GM18907 (cell line): ENCODE results near the gene NMNAT2.
"Not testable (repeated sequence)": the region's sequence is repeated elsewhere in the genome, so short reads cannot be mapped to it uniquely, and the experiment has no call there.

ENCODE experiments used
- ATAC-seq: cut with Tn5 transposase; IDR thresholded peaks from one replicate; pipeline ENCODE4 v1.9.1; 2021; ENCODE audit warnings: mild to moderate bottlenecking, moderate library complexity; ENCODE audit not compliant: unreplicated experiment

Gene NMNAT2

DNA sequence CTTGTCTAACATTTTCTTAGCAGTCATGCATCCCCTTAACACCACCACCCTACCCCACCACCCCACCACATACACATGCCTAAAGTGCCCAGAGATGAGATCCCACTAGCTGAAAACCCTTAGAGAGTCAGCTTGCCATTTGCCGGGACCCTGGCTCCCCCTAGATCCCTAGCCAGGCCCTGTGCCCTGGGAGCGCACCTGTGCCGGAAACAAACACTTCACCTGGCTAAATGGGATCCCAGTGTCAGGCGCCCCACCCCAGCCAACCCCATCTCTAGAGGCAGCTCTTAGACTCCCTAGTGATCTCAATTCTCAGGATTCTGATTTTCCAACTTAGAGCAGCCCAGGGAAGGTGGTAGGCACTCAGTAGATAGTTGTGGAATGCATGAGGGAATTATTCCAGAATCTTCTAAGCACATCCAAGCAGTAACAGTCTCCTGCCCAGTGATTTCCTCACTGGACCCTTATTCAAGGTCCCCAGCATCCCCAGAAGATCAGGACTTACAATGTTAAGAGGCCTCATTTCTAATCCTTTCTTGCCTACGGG, 126.9 kb downstream of the NMNAT2 start:
- ATAC-seq, result no peak

DNA sequence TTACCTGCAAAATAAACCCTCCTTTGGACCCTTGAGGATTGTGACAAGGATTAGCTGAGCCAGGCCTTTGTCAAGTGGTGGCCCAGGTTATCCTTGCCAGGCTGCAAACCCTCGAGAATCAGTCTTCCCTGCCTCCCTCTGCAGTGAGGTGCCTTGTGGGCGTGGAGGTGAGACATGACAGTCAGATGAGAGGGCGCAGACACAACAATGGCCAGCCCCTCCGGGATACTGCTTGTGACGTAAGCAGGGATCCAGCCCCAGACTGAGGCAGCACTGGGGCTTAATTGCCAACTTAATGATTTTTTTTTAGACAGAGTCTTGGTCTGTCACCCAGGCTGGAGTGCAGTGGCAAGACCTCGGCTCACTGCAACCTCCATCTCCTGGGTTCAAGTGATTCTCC, 127.6 kb downstream of the NMNAT2 start:
- ATAC-seq, result no peak

DNA sequence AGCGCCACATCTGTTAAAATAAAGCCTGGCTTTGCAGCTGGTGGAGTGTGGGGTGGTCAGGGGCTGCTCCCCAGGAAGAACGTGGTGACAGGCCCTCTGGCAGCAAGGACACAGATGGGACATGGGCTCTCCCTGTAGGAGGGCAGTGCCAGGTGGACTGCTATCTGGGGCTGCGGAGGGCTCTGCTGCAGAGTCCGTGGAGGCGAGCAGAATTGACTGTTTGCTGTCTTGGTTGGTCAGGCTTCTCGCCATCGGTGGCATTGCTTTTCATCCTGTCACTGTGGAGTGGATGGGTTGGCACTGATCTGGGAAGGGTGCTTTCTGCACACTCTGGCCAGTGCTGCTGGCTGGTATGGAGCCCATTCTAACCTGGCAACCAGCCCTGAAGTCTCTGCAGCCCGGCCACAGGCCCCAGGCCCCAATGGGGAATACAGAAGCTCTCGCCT, 129.1 kb downstream of the NMNAT2 start:
- ATAC-seq, result no peak

DNA sequence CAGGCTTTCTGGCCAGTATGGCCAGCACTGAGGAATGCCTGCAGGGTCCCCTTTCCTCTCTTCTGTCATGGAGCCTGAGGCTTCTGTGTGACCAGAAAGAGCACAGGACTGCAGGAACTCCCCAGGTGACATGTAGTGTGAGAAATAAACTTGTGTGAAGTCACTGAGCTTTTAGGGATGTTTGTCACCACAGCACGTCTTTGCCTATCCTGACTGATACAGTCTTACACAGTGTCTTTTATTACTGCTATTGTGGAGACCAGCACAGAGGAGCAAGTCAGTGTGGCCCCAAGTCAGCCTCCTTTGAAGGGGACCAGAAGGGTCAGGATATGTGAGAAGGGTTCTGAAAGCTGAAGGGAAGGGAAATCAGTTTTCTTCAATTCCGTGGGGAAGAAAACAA, 129.6 kb downstream of the NMNAT2 start:
- ATAC-seq, result no peak

DNA sequence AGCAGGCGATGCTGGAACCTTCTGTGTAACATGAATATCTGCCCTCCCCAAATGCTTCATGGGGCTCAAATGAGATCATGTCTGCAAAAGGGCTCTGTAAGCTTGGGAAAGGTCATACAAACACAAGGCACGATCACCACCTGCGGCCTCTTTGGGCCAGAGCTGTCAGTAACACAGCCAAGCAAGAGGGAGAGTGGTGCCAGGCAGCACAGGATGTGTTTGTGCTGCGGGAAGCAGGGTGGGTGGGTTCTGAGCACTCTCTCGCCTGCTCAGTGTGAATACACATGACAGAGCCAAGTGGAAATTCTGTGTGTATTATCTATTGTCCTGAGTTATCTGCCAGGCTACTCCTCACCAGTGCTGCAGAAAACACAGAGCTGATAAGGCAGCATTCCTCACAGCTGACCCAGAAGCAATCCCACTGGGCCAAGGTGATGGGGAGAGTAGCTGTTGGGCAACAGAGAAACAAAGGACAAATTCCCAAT, 130.9 kb downstream of the NMNAT2 start:
- ATAC-seq, result no peak

DNA sequence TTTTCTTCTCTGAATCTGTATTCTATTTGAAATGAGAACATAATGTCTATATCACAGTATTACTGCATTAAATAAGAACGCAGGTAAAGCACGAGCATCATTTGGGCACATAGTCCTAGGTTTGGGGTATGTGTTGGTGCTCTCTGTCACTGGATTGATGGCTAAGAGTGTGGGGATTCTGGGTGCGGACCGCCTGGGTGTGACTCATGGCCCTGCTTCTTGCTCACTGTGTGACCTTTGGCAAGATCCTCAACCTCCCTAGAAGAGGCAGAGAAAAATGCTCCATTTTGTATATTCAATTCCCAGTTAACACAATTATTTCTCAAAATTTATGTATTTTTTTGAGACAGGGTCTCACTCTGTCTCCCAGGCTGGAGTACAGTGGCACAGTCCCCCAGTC, 132.4 kb downstream of the NMNAT2 start:
- ATAC-seq, result no peak

DNA sequence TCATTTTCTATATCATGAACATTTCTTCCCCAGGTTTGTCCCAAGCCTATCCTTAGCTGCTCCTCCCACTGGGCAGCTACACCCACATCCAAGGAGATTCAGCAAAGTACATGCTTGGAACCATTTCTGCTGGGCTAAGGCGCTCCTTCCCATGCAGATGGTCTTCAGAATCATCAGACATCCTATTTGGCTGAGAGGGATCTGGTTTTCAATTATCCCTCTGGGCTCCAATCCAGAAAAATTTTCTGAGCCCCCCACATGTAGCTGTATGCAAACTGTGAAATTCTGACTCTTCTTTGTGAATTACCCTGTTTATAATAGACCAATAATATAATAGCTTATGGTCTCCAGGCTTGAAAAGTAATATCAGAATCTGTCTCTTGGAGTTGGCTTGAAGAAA, 132.9 kb downstream of the NMNAT2 start:
- ATAC-seq, result no peak

DNA sequence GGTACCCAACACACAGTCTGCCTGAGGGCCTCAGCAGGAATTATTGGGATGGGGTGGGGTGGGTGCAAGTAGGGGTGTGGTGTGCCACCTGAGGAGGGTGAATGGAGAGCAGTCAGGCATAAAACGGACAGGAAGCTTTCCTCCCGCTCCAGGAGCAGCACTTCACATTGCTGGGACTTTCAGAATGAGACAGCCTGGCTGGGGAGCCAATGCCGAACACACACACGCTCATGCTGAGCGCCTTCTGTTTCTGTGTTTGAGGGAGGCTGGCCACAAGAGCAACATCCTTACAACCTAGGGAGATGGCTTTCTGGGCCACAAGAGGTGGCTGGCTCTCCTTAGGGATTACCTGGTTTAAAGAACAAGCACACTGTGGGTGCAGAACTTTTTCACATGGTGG, 134.1 kb downstream of the NMNAT2 start:
- ATAC-seq, result no peak

DNA sequence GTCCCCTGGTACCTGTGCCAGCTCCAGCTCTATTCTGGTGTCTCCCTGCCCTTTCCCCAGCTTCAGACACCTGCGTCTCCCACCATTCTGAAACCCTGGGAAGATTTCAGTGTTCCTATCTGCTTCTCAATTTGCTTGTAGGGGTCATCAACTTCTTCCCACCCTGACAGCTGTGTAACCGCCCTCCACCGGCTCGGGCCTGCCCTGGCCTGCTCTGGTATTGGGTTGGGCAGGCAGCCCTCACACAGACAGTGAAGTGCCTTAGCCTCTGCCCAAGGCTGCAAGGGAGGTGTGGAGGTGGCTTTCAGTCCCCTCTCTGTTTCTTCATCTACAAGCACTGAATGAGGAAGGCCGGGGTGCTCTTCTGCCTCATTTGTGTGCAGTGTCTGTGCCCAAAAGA, 134.9 kb downstream of the NMNAT2 start:
- no peak for ATAC-seq

DNA sequence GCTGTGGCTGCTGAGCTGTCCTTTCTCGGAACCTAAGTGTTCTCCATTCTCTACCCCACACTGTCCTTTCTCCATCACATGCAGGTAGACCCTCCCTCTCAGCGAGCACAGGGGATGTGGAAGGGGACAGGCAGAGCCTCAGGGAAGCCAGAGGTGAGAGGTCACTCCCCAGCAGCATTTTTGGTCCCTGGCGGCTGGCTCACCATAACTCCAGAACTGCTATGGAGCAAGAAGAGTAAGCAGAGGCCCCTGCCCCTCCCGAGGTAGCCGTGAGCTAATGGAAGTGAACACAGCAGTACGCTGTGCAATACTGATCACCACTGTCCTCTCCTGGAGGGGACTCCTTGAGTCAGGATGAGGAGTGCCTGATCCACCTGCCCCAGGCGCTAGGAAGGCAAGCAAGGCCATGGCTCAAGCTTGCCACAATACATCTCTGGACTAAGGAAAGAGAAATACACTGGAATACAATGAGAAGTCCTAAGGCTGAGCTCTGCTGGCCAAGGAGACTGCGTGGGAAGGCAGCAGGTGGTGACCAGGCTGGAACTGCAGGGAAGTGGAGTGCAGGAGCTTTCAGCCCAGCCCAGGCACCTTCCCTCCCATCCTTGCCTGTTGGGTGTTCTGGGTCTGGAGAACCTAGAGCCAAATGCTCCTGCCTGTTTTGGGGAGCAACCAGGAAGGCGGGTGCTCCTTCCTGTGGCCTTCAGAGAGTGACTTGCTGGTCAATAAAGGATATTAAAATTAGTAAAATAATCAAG, 135.9 kb downstream of the NMNAT2 start:
- no peak for ATAC-seq

DNA sequence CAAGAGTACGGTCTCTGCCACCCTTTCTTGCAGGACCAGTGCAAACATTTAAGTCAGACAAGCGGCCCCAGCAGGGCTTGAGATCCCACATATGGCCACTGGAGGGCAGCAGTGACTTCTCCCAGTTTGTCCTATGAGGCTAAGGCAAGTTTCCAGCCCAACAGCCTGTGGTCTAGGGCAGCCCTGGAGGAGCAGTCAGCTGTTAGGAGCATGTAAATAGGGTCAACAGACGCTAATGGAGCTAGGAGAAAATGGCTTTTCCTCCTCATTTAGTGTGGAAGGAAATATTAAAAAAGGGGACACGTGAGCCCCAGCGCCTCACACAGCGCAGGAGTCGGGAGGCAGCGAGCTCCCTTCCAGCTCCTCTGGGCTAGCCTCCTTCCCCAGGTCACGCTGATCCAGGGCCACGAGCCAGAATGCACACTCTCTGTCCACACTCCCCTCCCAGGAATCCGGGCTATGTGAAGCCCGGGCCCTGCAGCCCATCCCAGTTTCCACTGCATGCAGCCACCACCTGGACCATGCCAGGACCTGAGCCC, 136.6 kb downstream of the NMNAT2 start:
- ATAC-seq, result no peak

DNA sequence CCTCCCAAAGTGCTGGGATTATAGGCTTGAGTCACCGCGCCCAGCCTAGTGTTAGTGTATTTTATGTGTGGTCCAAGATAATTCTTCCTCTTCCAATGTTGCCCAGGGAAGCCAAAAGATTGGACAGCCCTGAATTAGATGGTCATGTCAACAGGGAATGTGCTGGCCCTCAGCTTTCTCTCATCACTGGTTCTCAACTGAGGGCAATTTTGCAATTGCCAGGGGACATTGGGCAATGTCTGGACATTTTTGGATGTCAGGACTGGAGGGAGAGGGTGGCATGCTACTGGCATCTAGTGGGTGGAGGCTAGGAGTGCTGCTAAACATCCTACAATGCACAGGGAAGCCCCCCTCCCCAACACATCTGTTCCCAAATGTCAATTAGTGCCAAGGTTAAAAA, 137.1 kb downstream of the NMNAT2 start:
- ATAC-seq, result no peak

DNA sequence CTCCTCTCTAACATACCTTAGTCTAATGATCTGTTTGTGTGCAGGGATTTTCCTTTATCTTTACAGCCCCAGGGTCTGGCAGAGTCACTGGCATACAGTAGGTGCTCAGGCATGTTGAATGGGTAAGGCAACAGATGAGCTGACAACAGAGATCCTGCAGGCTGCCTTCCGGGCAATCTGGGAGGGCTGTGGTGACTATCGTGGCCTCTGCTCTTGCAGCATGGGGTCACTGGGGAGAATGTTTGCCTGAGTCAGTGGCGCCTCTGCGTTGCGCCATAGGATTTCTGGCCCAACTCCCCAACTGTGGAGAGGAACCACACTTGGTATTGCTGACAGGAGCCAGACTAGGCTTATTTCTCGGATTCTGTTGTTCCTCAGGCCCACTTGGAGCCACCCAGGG, 138.3 kb downstream of the NMNAT2 start:
- no peak for ATAC-seq

DNA sequence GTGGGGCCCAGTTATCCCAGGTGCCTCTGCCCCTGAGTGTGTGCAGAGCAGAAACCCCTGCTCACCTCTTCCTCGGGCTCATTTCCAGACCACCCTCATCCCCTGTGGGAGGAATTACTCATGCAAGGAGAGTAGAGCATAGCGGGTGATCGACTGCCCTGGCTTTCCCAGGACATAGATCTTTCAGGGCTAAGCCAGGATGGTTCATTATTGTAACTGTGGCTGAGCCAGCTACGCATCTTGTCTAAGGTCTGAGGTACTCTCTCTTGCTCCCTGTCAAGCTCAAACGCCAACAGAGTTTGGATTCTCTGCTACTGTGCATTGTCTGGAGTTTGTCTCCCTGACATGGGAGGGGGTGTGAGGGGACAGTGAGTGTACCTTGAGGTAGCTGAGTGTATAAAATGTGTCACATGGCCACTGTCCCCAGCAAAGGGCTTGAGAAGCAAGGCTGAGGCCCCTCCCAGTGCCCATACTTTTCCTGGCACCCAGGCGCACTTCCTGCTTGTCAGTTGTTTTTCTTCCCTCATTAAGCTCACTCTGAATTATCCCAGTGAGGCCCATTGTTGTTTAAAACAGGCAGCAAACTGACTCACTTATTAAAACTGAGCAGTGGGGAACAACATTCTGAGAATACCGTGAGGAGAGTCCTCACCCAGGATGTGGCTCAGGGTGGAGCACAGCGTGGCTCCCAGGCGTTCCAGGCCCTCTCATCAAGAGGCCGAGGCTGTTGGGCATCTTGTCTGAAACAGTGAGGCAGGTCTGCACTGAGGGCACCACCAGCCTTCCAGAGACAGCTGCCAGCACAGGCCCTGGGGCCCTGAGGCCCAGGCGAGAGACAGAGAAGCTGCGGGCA, 139.2 kb downstream of the NMNAT2 start:
- no peak for ATAC-seq

DNA sequence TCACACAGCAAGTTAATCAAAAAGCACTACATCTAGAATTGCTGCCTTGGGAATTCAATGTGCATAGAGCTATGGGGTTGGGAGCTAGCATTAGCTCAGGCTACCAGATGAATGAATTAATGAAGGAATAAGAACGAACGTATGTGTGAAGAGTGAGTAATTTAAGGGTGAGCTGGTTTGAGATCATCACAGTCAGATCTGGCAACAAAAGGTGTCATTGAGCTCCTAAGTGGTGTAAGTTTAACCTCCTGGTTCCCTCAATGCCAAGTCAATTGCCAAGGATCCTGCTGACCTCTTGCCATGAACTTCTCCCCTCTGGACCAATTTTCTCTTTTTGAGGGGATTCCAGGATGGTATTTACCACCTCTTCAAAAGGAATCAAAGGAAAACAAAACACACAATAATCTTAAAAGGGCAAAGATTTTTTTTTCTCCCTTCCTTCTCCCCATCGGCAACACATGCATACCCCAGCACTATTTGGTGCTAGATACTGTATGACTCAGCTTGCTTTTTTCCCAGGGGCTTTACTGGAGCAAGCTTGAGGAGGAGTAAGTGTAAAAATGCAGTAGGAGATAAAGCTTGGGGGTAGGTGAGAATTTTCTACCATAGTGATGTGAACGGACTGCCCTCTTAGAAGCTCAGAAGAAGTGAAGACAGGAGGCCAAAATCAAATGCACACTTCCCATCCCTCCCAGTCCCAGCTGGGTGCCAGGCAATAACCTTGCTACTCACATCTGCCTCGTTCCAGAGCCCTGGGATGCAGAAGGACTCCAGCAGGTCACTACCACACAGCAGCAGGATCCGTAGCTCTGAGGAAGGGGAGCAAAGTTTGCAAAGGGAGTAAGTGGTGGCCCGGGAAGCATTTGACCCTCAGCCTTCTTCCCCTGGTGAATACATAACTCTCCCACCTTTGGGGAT, 140.1 kb downstream of the NMNAT2 start:
- no peak for ATAC-seq

DNA sequence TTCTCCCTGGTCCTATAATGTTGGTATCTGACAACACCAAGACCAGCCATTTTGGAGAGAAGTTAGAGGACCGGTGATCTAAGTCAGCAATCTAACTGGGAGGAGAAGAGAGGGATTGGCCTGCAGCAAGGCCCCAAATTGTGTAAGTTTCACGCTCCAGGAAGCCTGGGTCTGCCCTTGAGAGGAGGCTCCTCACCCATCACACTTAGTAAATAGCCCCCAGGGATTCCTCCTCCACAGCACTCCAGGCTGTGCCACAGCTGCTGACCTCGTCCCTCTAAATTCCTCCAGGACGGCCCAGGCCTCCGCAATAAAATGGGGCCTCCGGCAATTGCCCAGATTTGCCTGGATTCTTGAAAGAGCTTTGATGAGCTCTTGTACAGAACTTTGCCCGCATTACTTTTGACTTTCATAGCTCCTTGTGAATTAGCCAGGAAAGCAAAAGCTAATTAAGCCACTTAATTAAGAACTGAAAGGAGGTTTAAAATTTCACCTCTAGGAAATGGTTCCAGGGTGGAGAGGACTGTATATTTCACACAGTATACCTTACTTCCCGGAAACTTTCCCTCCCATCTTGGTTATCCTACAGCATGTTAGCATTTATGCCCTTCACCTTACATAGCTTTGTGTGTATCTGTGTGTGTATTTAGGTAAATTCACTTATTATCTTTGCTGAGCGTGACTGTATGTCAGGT, 141.6 kb downstream of the NMNAT2 start:
- no peak for ATAC-seq

DNA sequence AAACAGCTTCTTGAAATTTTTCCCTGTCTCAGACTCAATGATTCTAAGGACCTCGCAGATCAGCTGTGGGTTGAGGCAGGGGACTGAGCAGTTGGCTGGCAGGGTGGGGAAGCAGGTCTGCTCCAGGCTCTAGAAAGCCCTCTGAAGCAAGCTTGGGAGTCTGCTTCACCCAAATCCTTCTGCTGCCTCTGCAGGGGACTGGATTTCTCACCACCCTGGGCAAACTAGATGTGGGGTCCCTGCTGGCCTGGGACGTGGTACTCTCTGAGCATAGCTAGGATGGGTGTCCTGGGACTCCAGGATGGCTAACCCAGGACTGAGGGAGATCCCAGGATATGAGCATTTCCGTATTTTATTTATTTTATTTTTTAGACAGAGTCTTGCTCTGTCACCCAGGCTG, 142.9 kb downstream of the NMNAT2 start:
- no peak for ATAC-seq

DNA sequence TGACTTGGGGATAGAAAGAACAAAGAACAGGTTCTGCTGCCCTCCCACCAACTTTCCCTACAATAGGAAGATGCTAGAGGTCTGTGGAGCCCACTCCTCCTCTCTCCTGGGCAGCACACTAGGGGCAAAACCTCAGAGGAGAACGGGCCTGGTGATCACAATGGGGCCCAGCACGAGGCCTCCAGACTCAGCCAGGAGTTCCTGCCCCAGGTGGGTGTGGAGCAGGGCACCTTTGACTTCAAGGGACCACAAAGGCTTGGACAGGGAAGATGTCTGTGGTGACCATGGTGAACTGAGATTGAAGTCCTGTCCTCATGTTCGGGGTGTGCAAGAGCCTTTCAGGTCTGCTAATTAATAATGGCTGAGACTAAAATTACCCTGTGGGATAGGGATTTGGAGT, 143.3 kb downstream of the NMNAT2 start:
- ATAC-seq, result no peak

DNA sequence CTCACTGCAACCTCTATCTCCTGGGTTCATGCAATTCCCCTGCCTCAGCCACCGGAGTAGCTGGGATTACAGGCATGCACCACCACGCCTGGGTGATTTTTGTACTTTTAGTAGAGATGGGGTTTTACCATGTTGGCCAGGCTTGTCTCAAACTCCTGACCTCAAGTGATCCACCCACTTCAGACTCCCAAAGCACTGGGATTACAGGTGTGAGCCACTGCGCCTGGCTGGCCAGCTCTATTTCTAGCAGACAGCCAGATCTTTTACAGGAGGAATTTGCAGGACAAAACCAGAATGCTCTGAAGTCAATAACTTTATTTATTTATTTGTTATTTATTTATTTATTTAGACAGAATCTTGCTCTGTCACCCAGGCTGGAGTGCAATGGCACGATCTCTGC, 144.2 kb downstream of the NMNAT2 start:
- ATAC-seq, result not testable (repeated sequence)

DNA sequence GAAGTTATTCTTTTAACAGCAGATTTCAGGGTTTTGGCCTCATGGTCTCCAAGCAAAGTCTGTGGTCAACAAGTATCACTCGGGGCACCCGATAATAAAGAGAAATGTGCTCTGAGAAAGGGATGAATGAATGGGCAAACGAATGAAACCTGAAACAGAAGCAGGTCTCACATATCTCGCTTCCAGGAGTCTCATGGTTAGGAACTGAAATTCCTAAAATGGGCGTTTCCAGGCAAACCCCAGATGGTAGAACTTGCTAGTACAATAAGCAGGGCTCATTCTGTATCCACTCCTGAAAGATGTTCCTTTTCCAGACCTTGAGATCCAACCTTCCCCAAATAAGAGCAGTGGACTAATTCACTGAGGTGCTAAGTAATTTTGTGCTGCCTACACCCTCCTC, 144.9 kb downstream of the NMNAT2 start:
- ATAC-seq, result no peak
